HG02884 (cell line): ENCODE data around the gene FOXO6.

Source experiments
- ATAC-seq: cut with Tn5 transposase; IDR thresholded peaks from one replicate; pipeline ENCODE4 v1.9.1; 2021; ENCODE audit warnings: mild to moderate bottlenecking, moderate library complexity; ENCODE audit not compliant: unreplicated experiment

Gene FOXO6

DNA sequence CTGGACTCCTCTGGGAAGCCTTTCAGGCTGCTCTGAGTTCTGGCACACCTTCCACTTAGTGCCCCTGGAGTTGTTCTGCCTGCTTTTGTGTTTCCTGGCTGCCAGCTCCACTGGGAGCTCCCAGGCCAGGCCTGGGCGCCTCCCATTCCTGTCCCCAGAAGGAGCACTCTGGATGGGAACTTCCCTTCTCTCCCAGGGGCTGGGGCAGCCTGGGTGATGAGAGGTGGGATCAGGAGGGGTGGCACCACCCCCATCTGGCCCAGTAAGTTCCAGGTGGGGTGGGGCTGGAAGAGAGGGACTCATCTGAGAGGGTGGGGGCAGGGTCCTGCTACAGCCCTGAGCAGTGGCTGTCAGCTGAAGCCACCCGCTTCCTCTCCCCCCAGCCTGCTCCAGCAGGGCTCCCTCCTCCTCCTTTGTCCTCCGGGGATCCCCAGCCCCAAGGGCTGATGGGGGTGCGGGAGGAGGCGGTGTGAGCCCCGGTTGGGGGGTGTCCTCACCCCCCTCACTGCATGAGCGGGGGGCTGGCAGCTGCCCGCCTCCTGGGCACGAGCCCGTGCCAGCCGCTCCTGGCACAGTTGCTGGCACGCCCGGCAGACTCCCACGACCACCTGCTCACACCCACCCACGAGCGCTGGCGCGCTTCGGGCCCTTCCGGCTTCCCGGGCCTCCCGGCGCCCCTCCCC, 4.7 kb downstream of the FOXO6 start:
- no peak for ATAC-seq

DNA sequence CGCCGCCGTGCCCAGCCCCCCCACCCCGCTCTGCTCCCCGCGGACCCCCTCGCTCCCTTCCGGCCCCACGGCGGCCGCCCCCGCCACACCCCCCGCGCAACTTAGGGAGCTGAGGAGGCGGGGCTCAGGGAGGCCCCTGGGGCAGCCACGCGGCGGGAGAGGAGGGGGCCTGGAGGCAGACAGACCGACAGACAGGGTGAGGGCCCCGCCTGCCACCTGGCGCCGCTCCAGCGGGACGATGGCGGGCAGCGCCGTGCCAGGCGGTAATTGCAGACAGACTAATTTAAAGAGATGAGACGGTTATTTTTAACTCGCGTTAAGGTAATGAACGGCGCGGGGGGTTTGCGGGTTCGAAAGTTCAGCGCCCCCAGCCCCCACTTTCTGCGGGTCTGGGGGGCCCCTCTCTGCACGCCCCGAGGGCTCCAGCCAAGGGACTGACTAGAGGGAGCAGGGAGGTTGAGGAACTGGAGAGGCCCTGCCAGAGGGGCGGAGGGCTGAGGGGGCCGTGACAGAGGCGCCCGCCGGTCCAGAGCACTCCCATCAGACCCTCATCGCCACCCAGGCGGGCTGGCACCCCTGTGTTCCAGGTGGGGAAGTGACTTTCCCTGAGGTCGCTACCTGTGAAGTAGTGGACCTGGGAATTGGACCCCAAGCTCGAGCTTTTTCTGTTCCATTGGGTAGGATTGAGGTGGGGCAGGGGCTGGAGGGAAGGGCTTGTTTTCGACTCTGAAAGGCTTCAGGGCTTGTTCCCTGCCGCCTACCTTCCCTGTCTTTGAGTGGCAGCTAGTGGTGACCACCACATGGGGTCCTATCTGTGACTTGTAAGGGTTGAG, 5.4 kb downstream of the FOXO6 start:
- no peak for ATAC-seq

DNA sequence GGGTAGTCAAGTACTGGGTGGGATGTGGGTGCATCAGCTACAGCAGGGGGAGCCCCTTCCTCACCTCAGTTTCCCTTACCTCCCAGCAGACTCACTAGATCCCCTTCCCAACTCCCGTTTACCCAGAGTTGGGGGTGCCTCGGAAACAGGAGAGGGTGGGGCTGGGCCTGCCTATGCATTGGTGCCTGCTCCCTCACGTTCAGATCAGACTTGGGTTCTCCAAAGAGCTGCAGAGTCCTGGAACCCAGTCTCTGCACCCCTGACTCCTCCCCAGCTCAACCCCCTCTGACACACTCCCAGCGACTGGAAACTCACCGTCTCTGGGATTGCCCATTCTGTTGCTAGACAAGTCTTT, 6.0 kb downstream of the FOXO6 start:
- no peak for ATAC-seq

DNA sequence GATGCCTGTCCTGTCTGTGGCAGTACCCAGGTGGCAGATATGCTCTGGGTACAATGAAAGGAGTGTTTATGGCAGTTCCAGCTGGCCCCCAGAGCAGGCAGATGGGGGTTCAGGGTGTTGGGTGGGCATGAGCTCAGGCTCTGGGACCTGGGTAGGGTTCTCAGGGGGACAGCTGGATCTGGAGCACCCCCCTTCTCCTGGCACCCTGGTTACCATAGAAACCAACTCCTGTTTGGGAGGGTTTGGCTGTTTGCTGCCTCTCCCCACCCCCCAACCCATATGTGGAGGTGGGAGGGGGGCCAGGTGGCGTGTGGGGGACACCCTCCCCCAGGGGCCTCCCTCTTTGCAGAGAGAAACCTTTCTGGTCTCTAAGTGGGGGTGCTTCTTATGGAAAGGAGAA, 7.1 kb downstream of the FOXO6 start:
- no peak for ATAC-seq

DNA sequence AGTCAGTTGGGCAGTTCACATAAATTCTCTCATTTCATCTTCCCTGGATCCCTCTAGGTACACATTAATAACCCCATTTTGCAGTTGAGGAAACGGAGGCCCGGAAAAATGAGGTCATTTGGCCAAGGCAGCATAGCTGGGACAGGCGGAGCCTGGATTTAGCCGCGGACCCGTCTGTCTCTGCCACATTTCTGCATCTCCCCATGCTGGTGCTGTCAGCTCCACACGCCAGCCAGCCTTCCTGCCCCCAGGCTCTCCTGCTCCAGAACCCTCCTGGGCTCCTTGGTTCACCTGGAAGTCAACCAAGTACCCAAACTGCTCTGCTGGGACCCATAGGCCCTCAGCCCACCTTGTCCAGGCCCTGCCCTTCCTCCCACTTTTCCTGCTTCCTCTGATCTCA, 7.6 kb downstream of the FOXO6 start:
- ATAC-seq = no peak

DNA sequence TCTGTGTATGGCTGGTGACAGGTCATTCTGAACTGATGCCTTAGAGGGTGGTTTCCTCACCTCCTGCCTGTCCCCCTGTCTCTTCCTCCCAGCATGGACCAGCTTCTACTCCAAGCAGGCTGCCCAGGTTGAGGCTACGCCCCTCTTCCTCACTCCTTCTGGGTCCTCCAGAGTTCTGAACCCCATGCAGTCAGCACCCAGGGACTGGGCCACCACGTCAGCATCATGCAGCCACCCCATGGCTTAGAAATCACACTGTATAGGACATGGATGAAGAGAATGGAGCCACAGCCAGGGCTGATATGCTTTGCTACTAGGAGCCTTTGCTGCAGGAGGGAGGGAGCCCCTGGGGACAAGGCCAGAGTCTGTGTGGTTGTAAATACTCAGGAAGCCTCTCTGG, 8.3 kb downstream of the FOXO6 start:
- ATAC-seq = no peak

DNA sequence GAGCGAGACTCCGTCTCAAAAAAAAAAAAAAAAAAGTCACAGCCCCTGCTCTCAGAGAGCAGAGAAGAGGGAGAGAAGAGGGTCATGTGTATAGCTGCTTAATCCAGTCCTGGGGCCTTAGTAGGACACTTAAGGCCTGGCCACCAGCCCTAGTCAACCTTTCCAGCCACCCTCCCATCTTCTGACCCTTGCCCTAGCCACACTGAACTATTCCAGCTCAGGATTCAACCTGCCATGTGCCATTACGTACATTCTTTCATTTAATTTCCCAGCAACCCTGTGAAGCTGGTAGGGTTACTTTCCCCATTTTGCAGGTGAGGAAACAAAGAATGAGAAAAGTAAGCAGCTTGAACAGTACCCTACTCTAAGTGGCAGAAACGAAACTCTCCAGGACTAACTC, 9.0 kb downstream of the FOXO6 start:
- no peak for ATAC-seq

DNA sequence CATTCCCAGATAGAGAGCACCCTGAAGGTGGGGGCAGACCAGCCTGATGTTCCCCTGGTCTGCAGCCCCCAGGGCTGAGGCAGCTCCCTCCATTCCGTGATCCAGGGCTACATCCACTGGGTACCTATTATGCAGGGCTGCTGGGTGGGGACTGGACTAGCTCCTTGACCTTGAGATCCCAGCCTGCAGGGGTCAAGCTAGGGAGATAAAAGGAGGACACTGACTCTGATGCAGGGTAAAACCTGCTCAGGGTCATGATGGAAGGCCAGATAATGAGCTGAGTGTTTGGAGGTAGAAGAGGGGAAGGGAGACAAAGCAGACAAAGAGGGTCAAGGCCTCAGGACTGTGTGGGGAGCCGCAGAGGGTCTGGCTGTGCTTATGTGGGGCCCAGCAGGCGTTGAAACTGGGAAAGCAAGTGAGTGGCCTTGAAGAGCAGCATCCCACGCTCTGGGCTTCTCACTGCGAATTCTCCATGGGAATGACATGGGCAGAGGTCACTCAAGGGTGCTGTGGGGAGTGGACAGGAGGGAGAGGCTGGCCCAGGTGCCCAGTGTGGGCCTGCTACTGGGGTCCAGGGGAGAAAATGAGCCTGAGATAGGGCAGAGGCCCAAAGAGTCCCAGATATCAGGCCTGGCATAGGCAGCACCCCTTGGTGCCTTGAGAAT, 9.7 kb downstream of the FOXO6 start:
- no peak for ATAC-seq

DNA sequence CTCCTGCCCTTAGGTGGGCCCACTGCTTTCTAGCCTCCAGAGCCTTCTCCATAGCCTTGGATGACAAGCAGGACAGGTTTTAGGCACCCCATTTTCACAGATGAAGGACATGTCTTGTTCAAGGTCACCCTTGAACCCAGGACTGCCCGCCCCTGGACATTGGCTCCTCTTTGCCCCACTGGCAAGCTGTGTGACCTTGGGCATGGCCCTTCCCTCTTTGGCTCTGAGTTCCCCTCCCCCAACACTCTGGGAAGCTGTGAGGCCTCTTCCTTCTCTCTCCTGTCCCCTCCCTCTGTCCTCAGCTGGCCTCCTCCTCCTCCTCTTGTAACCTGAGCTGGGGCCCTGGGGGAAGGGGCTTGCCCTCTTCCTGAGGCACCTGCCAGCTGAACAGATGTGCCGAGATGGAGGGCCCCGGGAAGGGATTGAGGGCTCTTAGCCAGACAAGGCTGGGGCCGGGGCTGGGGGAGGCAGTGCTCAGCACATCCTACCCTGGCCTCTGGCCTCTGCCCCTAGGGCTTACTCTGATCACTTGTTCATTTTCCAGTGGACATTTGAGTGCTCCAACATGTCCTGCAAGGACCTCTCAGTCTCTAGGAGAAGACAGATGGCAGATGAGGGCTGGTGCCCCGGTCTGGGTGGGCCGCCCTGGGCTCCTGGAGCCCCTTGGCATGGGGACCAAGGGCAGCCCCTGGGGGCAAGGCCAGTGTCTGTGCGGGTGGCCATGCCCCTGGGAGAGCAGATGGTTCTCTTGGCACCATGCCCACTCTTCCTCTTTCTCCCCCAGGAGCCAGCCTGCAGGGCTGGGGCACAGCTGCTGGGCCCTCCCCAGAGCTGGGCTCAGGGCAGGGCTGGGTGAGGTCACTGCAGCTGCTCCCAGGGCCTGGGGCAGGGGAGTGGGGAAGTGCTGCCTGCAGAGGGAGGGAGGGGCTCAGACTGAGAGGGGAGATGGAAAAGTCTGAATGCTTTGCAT, 10.7 kb downstream of the FOXO6 start:
- no peak for ATAC-seq

DNA sequence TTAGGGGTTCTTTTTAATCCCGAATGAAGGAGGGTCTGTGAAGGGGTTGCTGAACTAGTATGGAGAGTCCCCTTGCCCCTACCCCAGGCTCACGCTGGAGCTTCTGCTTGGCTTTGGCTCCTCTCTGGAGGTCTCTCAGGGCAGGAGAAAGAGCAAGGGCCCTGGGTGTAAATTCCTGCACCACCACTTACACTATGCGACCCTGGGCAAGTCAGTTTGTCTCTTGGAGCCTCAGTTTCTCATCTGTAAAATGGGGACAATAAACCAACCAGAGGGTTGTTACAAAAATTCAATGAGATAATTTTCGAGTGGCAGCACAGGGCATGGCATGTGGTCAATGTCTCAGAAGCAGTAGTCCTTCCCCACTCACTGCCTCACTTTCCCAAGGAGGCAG, 11.4 kb downstream of the FOXO6 start:
- no peak for ATAC-seq

DNA sequence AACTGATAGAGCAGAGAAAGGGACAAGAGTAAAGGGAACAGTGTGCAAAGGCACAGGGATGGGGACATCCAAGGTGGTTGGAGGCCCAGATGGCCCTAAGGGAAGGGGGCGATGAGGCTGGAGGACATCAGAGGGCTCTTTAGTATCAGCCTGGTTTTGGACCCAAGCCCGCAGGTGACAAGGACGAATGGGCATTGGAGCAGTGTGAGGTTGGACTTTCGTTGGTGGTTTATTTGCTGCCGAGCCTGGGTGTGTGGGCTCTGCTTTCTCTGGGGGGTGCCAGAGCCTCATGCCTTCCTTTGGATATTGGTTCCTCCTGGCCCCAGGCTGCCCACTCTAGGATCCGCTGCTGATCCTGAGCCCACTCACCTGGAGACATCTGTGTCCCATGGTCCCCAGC, 12.1 kb downstream of the FOXO6 start:
- ATAC-seq = no peak

DNA sequence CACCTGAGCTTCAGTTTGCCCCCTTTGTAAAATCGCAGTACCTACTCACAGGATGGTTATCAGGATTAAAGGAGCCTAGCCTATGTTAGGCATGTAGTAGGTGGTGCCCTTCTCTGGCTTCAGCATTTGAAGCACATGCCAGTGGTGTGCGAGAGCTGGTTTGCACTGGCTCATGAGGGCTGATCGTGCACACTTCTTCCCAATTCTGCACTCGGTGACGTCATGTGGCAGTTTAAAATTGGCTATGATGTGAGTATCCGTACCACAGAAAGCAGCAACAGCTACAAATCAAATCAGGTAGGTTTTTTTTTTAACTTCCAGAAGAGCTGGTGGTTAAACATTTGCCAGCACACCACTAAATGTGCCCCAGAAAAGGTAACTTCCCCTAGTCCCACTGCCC, 13.5 kb downstream of the FOXO6 start:
- no peak for ATAC-seq

DNA sequence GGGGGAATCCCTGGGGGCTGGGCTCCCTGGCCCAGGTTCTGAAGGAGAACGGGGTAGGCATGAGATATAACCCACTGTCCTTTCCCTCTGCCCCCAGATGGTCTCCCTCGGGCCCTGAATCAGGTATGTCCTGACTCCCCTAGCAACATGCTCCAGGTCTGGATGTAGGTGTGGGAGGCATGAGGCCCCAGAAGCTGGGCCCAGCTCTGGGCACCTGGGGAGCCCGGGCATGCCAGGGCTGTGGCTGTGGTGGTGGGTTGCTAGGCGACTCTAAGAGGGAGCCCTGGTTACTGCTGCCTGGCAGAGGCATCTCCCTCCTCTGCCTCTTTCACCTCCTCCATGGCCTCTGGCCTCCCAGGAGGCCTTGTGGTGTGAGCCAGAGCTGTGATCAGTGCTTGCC, 16.2 kb downstream of the FOXO6 start:
- no peak for ATAC-seq

DNA sequence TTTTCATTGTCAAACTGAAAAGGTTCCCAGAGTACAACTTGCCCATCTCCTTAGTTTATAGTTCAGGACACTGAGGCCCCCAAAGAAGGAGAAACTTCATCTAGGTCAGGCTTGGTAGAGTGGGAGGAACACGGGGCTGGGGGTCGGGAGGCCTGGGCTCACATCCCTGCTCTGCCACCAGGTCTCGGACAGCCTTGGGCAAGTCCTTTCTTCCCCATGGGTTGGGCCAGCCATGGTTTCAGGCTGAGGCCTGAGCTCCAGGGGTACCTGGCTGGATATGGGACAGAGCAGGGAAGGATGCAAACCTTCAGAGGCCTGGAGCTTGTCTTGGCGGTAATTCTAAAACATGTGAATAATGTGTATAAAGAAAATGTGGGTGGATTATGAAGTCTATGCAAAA, 17.0 kb downstream of the FOXO6 start:
- no peak for ATAC-seq

DNA sequence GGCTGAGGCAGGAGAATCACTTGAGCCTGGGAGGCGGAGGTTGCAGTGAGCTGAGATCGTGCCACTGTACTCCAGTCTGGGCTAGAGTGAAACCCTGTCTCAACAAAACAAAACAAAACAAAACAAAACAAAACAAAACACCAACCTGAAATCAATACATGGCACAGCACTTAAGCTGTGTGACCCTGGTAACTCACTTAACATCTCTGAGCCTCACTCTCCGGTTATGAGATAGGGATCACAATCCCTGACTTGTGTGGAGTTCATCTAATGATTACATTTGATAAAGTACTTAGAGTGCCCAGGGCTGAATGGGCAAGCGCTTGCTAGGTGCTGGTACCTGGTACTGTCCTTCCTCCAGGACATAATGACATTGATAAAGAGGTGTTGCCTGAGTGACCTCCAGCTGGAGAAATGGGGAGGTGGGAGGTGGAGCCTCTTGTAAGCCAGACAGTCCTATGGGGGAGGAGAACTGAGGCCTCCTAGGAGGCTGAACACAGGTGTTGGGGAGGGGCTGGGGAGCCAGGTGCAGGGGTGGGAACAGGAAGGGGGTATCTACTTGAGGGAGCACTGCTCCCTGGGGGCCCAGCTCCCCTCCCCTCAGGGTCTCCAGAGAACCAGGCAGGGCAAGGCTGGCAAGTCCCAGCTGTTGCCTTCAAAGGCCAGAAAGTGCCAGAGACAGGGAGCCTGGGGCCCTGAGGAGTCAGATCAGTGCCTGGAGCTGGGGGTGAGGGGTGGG, 17.9 kb downstream of the FOXO6 start:
- no peak for ATAC-seq

DNA sequence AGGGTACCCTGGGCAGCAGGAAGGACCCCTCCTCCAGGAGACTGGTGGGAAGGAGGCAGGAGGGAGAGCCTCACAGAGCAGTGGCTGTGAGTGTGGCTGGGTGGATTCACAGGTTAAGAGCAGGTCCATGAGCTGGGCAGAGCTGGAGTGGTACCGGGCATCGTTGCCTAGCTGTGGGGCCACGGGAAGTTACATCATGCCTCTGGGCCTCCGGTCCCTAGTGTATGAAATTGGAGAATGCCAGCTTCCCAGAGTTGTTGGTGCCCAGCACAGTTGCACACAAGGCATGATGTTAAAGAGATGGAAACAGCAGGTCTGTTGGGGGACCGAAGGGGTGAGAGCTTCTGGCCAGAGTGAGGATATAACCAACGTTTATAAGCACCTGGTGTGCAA, 18.5 kb downstream of the FOXO6 start:
- no peak for ATAC-seq

DNA sequence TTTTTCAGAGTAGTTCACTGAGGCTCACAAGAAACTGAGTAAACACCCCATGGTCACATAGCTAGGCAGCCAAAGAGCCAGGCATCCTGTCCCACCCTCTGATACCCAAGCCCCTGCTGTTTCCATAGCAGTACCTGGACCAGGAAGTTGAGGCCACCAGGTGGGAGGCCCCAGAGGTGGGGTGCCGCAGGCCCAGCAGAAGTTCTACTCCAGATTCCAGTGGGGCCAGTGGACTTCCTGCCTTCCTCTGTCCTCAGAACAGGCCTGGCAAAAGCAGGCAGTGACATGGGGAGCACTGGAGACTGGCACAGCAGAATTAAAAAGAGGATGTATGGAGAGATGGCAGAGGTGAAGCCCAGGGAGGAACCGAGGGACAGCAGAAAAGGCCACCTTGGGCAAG, 19.0 kb downstream of the FOXO6 start:
- ATAC-seq = no peak

DNA sequence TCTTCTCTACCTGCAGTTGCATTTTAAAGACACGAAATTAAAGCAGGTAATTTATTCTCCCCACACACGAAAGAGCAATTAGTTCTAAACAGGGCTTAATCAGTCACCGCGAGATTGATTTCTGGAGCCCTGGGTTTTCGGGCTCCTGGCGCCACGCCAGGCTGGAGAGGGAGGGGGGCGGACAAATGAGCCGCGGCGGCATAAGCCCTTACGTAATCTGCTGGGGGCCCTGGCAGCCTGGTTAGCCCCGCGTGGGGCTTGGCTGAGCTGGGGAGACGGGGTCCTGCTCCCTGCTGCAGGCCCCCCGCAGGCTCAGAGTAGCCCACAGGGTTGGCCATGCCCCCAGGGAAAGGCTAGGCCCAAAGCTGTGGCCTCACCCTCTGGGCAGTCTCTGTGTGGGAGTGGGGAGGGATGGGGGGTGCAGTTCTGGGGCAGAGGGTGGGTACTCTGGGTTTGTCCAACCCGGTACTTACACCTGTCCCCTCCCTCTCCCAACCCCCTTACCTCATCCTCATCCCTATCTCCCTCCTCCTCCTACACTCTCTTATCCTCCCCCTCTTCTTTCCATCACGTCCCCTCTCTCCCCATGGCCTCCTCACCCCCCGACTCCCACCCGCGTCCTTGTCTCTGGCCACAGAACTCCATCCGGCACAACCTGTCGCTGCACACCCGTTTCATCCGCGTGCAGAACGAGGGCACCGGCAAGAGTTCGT, 19.9 kb downstream of the FOXO6 start:
- ATAC-seq = no peak

DNA sequence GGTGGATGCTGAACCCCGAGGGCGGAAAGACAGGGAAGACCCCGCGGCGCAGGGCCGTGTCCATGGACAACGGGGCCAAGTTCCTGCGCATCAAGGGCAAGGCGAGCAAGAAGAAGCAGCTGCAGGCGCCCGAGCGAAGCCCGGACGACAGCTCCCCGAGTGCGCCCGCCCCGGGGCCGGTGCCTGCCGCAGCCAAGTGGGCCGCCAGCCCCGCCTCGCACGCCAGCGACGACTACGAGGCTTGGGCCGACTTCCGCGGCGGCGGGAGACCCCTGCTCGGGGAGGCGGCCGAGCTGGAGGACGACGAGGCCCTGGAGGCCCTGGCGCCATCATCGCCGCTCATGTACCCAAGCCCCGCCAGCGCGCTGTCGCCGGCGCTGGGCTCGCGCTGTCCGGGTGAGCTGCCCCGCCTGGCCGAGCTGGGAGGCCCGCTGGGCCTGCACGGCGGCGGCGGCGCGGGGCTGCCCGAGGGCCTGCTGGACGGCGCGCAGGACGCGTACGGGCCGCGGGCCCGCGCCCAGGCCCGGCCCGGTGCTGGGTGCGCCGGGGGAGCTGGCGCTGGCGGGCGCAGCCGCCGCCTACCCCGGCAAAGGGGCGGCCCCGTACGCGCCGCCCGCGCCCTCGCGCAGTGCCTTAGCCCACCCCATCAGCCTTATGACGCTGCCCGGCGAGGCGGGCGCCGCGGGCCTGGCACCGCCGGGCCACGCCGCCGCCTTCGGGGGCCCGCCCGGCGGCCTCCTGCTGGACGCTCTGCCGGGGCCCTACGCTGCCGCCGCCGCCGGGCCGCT, 20.7 kb downstream of the FOXO6 start:
- no peak for ATAC-seq
